WTC11 (cell line): ENCODE results near the gene KRTAP5-7. TPM values are rescaled to one million over a fixed set of nuclear protein-coding genes. Genes with fewer than 3 reads are reported as not detected.

Experiments
- ATAC-seq: fragments of 200-7000 bp; cut with Tn5 transposase; 2 replicates; pipeline ENCODE4 v1.10.0; 2021; ENCODE audit warnings: mild to moderate bottlenecking, moderate library complexity
- CTCF ChIA-PET: fragments of 300-600 bp; sonication (Branson Sonifier 250); formaldehyde crosslinking; loops from one replicate; lab custom pipeline; 2021; ENCODE audit warnings: antibody characterized with exemption; lab: Charles Lee
- POLR2A ChIA-PET: fragments of 350-600 bp; sonication (Branson Sonifier 250); formaldehyde crosslinking; loops from one replicate; lab custom pipeline; 2021; ENCODE audit warnings: antibody characterized with exemption; lab: Charles Lee
- DNase-seq: peaks from one replicate; pipeline ENCODE4 v3.0.0; 2021; ENCODE audit warnings: low spot score
- H3K27ac Mint-ChIP-seq: 2 replicates; pipeline ENCODE4 v1.8.0; 2021; ENCODE audit warnings: mixed read lengths
- H3K27me3 Mint-ChIP-seq: 2 replicates; pipeline ENCODE4 v1.8.0; 2021; ENCODE audit warnings: low read depth, mild to moderate bottlenecking, moderate library complexity, mixed read lengths
- H3K36me3 Mint-ChIP-seq: 2 replicates; pipeline ENCODE4 v1.8.0; 2021; ENCODE audit warnings: mixed read lengths
- H3K4me1 Mint-ChIP-seq: 2 replicates; pipeline ENCODE4 v1.8.0; 2022; ENCODE audit warnings: mixed read lengths
- H3K4me3 Mint-ChIP-seq: 2 replicates; pipeline ENCODE4 v1.8.0; 2021; ENCODE audit warnings: mild to moderate bottlenecking, moderate library complexity, mixed read lengths
- H3K9me3 Mint-ChIP-seq: 2 replicates; pipeline ENCODE4 v1.8.0; 2021; ENCODE audit warnings: mixed read lengths
- CBFB ChIP-seq: sonication (generic); formaldehyde crosslinking; IDR thresholded peaks from 2 replicates; pipeline ENCODE4 v1.8.1; 2022; ENCODE audit warnings: mild to moderate bottlenecking, low read depth, missing genetic modification reagents
- CREB1 ChIP-seq: sonication (generic); formaldehyde crosslinking; IDR thresholded peaks from 2 replicates; pipeline ENCODE4 v1.8.0; 2023; ENCODE audit warnings: mild to moderate bottlenecking, missing genetic modification reagents
- ELF4 ChIP-seq: sonication (generic); formaldehyde crosslinking; IDR thresholded peaks from 2 replicates; pipeline ENCODE4 v1.8.1; 2022; ENCODE audit warnings: low read depth, mild to moderate bottlenecking, moderate library complexity, missing genetic modification reagents
- EMX1 ChIP-seq: fragments of 250-450 bp; sonication (Bioruptor Pico); IDR thresholded peaks from 2 replicates; pipeline ENCODE4 v1.8.0; 2021; ENCODE audit warnings: mild to moderate bottlenecking
- IRF1 ChIP-seq: sonication (generic); formaldehyde crosslinking; IDR thresholded peaks from 2 replicates; pipeline ENCODE4 v1.8.0; 2023; ENCODE audit warnings: missing genetic modification reagents
- MAX ChIP-seq: sonication (generic); formaldehyde crosslinking; IDR thresholded peaks from 2 replicates; pipeline ENCODE4 v1.8.0; 2022; ENCODE audit warnings: mild to moderate bottlenecking, missing genetic modification reagents
- MXD4 ChIP-seq: fragments of 250-450 bp; sonication (Bioruptor Pico); IDR thresholded peaks from 2 replicates; pipeline ENCODE4 v1.8.0; 2021; ENCODE audit warnings: mild to moderate bottlenecking, moderate library complexity, borderline replicate concordance
- NR1H2 ChIP-seq: sonication (generic); formaldehyde crosslinking; IDR thresholded peaks from 2 replicates; pipeline ENCODE4 v1.9.0; 2021; ENCODE audit warnings: mild to moderate bottlenecking, moderate library complexity, missing genetic modification reagents
- OVOL2 ChIP-seq: fragments of 250-450 bp; sonication (Bioruptor Pico); IDR thresholded peaks from 2 replicates; pipeline ENCODE4 v1.9.0; 2021; ENCODE audit warnings: mild to moderate bottlenecking, borderline replicate concordance
- PRRX2 ChIP-seq: fragments of 250-450 bp; sonication (Bioruptor Pico); IDR thresholded peaks from 2 replicates; pipeline ENCODE4 v1.8.0; 2021; ENCODE audit warnings: mild to moderate bottlenecking
- TCF7 ChIP-seq: sonication (generic); formaldehyde crosslinking; IDR thresholded peaks from 2 replicates; pipeline ENCODE4 v1.8.0; 2022; ENCODE audit warnings: mild to moderate bottlenecking, low read depth, missing genetic modification reagents, moderate library complexity
- USF1 ChIP-seq: sonication (generic); formaldehyde crosslinking; IDR thresholded peaks from 2 replicates; pipeline ENCODE4 v1.8.0; 2022; ENCODE audit warnings: mild to moderate bottlenecking, missing genetic modification reagents
- USF2 ChIP-seq: sonication (generic); formaldehyde crosslinking; IDR thresholded peaks from 2 replicates; pipeline ENCODE4 v1.8.1; 2023; ENCODE audit warnings: mild to moderate bottlenecking, missing genetic modification reagents, moderate library complexity
- ZMAT4 ChIP-seq: fragments of 250-450 bp; sonication (Bioruptor Pico); IDR thresholded peaks from 2 replicates; pipeline ENCODE4 v1.9.0; 2021; ENCODE audit warnings: mild to moderate bottlenecking
- ZNF121 ChIP-seq: sonication (generic); formaldehyde crosslinking; IDR thresholded peaks from 2 replicates; pipeline ENCODE4 v1.8.0; 2023; ENCODE audit warnings: missing genetic modification reagents
- ZNF396 ChIP-seq: fragments of 250-450 bp; sonication (Bioruptor Pico); IDR thresholded peaks from 2 replicates; pipeline ENCODE4 v1.8.0; 2021; ENCODE audit warnings: mild to moderate bottlenecking, moderate library complexity, borderline replicate concordance
- ZNF423 ChIP-seq: fragments of 250-450 bp; sonication (Bioruptor Pico); IDR thresholded peaks from 2 replicates; pipeline ENCODE4 v2.1.2; 2022; ENCODE audit warnings: mild to moderate bottlenecking, moderate library complexity
- total RNA-seq: library from RNA; stranded (reverse); gene quantifications from 3 replicates; pipeline ENCODE4 v1.2.3, GENCODE V29; 2021
- TF ChIP-seq, protein P1 (sequence below): fragments of 250-450 bp; sonication (Bioruptor Pico); IDR thresholded peaks from 2 replicates; pipeline ENCODE4 v1.9.0; 2021; ENCODE audit warnings: mild to moderate bottlenecking, borderline replicate concordance
- TF ChIP-seq, protein P2 (sequence below): sonication (generic); formaldehyde crosslinking; IDR thresholded peaks from 2 replicates; pipeline ENCODE4 v1.8.0; 2023; ENCODE audit warnings: mild to moderate bottlenecking, missing genetic modification reagents
- TF ChIP-seq, protein P3 (sequence below): sonication (generic); formaldehyde crosslinking; IDR thresholded peaks from 2 replicates; pipeline ENCODE4 v1.8.1; 2023; ENCODE audit warnings: mild to moderate bottlenecking, missing genetic modification reagents, borderline replicate concordance

KRTAP5-7 gene
- total RNA-seq, 1 experiment from 2014 or later = 0.11 TPM

GRCh38 chr11:71496421-71496820 is 30.6 kb upstream of the KRTAP5-7 start:
- H3K27me3 Mint-ChIP-seq = no peaks in the 10 kb centered on the region
- no peaks in the 10 kb centered on the region for H3K9me3 Mint-ChIP-seq
- CTCF ChIA-PET = no interaction called here
- no peak overlapping the region for H3K4me3 Mint-ChIP-seq
- ATAC-seq (no peak), DNase-seq (no peak)
- TF ChIP-seq MAX (CRISPR knock-in tag) (no peak), IRF1 (CRISPR knock-in tag) (no peak), USF2 (CRISPR knock-in tag) (no peak), TCF7 (CRISPR knock-in tag) (no peak), MXD4 (no peak), OVOL2 (no peak), EMX1 (CRISPR knock-in tag) (no peak), NR1H2 (CRISPR knock-in tag) (no peak), CREB1 (CRISPR knock-in tag) (no peak), ZNF423 (CRISPR knock-in tag) (no peak)
- TF ChIP-seq, protein P1, sequence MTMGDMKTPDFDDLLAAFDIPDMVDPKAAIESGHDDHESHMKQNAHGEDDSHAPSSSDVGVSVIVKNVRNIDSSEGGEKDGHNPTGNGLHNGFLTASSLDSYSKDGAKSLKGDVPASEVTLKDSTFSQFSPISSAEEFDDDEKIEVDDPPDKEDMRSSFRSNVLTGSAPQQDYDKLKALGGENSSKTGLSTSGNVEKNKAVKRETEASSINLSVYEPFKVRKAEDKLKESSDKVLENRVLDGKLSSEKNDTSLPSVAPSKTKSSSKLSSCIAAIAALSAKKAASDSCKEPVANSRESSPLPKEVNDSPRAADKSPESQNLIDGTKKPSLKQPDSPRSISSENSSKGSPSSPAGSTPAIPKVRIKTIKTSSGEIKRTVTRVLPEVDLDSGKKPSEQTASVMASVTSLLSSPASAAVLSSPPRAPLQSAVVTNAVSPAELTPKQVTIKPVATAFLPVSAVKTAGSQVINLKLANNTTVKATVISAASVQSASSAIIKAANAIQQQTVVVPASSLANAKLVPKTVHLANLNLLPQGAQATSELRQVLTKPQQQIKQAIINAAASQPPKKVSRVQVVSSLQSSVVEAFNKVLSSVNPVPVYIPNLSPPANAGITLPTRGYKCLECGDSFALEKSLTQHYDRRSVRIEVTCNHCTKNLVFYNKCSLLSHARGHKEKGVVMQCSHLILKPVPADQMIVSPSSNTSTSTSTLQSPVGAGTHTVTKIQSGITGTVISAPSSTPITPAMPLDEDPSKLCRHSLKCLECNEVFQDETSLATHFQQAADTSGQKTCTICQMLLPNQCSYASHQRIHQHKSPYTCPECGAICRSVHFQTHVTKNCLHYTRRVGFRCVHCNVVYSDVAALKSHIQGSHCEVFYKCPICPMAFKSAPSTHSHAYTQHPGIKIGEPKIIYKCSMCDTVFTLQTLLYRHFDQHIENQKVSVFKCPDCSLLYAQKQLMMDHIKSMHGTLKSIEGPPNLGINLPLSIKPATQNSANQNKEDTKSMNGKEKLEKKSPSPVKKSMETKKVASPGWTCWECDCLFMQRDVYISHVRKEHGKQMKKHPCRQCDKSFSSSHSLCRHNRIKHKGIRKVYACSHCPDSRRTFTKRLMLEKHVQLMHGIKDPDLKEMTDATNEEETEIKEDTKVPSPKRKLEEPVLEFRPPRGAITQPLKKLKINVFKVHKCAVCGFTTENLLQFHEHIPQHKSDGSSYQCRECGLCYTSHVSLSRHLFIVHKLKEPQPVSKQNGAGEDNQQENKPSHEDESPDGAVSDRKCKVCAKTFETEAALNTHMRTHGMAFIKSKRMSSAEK (CRISPR knock-in tag) = no peak
- TF ChIP-seq, protein P2, sequence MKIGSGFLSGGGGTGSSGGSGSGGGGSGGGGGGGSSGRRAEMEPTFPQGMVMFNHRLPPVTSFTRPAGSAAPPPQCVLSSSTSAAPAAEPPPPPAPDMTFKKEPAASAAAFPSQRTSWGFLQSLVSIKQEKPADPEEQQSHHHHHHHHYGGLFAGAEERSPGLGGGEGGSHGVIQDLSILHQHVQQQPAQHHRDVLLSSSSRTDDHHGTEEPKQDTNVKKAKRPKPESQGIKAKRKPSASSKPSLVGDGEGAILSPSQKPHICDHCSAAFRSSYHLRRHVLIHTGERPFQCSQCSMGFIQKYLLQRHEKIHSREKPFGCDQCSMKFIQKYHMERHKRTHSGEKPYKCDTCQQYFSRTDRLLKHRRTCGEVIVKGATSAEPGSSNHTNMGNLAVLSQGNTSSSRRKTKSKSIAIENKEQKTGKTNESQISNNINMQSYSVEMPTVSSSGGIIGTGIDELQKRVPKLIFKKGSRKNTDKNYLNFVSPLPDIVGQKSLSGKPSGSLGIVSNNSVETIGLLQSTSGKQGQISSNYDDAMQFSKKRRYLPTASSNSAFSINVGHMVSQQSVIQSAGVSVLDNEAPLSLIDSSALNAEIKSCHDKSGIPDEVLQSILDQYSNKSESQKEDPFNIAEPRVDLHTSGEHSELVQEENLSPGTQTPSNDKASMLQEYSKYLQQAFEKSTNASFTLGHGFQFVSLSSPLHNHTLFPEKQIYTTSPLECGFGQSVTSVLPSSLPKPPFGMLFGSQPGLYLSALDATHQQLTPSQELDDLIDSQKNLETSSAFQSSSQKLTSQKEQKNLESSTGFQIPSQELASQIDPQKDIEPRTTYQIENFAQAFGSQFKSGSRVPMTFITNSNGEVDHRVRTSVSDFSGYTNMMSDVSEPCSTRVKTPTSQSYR (CRISPR knock-in tag) = no peak
- no peaks in the 10 kb centered on the region for H3K4me1 Mint-ChIP-seq
- peaks cover 53% of the 10 kb centered on the region for H3K36me3 Mint-ChIP-seq
- H3K27ac Mint-ChIP-seq = no peak overlapping the region
- POLR2A ChIA-PET = no interaction called here

GRCh38 chr11:71498091-71498490 is 29.0 kb upstream of the KRTAP5-7 start:
- Mint-ChIP-seq H3K27me3 (no peaks in the 10 kb centered on the region), H3K4me3 (no peak overlapping the region), H3K9me3 (no peaks in the 10 kb centered on the region), H3K4me1 (no peaks in the 10 kb centered on the region)
- POLR2A ChIA-PET = no interaction called here
- TF ChIP-seq ZNF396 = no peak
- TF ChIP-seq, all 79 proteins: peak for 0
- CTCF ChIA-PET = no interaction called here
- ATAC-seq (no peak), DNase-seq (no peak)
- H3K36me3 Mint-ChIP-seq = peaks cover 44% of the 10 kb centered on the region
- H3K27ac Mint-ChIP-seq = no peak overlapping the region

- CTCF ChIA-PET = no interaction called here
- TF ChIP-seq USF1 (CRISPR knock-in tag) = no peak
- no peak for TF ChIP-seq PRRX2 (CRISPR knock-in tag)
- TF ChIP-seq, protein P3, sequence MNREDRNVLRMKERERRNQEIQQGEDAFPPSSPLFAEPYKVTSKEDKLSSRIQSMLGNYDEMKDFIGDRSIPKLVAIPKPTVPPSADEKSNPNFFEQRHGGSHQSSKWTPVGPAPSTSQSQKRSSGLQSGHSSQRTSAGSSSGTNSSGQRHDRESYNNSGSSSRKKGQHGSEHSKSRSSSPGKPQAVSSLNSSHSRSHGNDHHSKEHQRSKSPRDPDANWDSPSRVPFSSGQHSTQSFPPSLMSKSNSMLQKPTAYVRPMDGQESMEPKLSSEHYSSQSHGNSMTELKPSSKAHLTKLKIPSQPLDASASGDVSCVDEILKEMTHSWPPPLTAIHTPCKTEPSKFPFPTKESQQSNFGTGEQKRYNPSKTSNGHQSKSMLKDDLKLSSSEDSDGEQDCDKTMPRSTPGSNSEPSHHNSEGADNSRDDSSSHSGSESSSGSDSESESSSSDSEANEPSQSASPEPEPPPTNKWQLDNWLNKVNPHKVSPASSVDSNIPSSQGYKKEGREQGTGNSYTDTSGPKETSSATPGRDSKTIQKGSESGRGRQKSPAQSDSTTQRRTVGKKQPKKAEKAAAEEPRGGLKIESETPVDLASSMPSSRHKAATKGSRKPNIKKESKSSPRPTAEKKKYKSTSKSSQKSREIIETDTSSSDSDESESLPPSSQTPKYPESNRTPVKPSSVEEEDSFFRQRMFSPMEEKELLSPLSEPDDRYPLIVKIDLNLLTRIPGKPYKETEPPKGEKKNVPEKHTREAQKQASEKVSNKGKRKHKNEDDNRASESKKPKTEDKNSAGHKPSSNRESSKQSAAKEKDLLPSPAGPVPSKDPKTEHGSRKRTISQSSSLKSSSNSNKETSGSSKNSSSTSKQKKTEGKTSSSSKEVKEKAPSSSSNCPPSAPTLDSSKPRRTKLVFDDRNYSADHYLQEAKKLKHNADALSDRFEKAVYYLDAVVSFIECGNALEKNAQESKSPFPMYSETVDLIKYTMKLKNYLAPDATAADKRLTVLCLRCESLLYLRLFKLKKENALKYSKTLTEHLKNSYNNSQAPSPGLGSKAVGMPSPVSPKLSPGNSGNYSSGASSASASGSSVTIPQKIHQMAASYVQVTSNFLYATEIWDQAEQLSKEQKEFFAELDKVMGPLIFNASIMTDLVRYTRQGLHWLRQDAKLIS (CRISPR knock-in tag) = no peak
- no peak for TF ChIP-seq CBFB (CRISPR knock-in tag)
- no peak for TF ChIP-seq ELF4
- no peak for TF ChIP-seq ZMAT4 (CRISPR knock-in tag)
- no peak for TF ChIP-seq ZNF121 (CRISPR knock-in tag)
Measured at GRCh38 chr11:71499125-71499524, 27.9 kb upstream of the KRTAP5-7 start.

More at GRCh38 chr11:71499125-71499524, 27.9 kb upstream of the KRTAP5-7 start:
- Mint-ChIP-seq H3K27me3 (no peaks in the 10 kb centered on the region), H3K36me3 (peaks cover 44% of the 10 kb centered on the region), H3K27ac (no peak overlapping the region), H3K9me3 (no peaks in the 10 kb centered on the region), H3K4me3 (no peak overlapping the region), H3K4me1 (peaks cover 2% of the 10 kb centered on the region; the same call in 1 of the 2 replicates)
- ATAC-seq = no peak
- DNase-seq = no peak
- POLR2A ChIA-PET = no interaction called here
